HG03139 (cell line): ENCODE results near the gene GLI2.

Experiments
- ATAC-seq: cut with Tn5 transposase; IDR thresholded peaks from one replicate; pipeline ENCODE4 v1.9.1; 2021; ENCODE audit not compliant: unreplicated experiment

Gene GLI2

DNA sequence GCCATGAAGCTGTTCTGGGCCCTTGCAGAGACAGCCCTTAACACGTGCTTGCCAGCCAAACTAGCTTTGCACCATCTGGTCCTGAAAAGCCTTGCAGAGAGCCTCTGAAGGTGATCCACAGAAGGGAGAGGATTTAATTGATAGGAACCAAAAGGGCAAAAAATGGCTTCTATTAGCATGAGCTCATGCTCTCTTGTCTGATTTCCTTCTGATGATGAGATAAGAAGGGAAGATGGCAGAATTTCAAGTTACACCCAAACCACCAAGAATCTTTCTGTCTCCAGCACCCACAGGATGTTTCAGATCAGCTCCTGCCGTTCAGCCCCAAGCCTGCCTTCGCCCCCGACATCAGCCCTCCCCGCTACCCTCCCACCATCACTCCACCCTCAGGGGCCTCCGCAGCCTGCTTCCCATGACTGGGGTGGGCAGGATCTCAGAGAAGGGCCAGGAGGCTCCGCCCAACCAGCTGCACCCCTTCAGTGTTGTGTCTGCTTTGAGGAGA is 23.4 kb upstream of the GLI2 start:
- no peak for ATAC-seq

DNA sequence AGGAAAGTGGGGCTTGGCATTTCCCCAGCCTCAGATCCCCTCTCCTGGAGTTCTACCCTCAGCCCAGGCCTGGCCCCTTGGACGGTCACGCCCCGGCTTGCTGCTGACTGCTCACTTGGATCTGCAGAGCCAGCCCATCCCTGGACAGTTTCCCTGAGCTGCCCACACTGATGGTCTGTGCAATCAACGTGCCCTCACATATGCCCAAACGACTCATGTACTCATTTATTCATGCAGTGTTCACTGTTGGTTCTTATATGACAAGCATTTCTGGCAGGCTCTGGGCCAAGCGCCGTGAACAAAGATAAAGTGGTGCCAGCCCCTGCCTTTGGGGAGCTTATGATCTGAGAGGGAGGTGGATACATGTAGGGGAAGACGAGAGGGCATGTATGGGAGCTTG is 20.3 kb upstream of the GLI2 start:
- ATAC-seq, result no peak

- ATAC-seq, result no peak
These were observed 19.7 kb upstream of the GLI2 start for GRCh38 chr2:120715941-120716340.

DNA sequence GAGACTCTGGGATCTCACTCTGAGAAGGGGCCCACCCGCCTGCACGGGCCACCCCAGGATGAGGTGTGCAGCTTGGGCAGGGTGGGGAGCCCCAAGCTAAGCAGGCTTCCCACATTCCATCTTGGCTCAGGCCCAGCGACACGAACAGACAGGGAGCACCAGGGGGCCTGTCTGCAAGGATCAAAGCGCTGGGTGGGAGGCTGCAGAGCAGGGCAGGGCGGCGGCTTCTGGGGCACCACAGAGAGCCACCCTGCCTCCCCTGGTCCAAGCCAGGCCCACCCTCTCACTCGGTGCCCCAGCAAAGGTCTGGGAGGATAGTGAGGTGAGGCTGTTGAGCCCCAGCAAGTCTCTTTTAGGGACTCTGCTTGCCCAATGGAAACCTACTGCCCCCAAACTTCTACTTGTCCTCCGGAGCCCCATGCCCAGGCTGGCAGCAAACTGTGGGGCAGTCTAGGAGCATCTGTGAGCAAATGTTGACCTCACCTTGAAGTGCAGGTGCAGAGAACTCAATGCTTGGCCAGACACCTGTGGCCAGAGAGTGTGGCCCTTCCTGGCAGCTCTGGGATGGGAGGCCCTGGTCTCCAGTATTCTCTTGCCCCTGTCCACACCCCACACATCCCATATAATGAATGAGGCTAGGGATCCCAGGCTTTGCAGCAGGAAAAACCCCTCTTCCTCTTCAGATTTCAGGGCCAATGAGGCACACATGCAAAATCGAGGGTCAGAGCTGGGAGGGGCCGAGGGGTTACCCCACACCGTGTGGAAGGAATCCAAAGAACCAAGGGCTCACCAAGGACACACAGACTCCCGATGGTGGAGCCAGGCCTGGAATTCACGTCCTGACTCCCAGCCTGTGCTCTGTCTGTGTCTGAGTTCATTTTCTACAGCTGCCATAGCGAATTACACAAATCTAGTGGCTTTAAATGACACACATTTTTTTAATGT is 18.8 kb upstream of the GLI2 start:
- no peak for ATAC-seq

- ATAC-seq, result no peak
These were observed 16.2 kb upstream of the GLI2 start for GRCh38 chr2:120719491-120719890.

GRCh38 chr2:120720231-120720630 is 15.4 kb upstream of the GLI2 start:
- ATAC-seq, result no peak

GRCh38 chr2:120720746-120721375 is 14.8 kb upstream of the GLI2 start:
- ATAC-seq, result no peak

DNA sequence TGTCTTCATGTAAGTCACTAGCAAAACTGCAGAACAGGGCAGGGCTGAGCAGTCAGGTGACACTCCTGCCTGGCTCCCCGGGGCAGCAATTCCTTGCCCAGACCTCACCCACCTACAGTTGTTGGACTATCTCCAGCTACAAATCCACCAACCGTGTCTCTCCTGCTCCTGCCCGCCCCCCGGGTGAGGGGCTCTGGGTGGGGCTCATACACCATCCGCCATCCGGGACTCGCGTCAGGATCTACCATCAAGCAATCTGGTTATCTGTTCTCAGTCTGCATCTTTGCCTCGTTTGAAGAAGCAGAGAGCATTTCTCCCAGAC is 13.5 kb upstream of the GLI2 start:
- no peak for ATAC-seq

- ATAC-seq, result no peak
These were observed 12.9 kb upstream of the GLI2 start for GRCh38 chr2:120722568-120723421.

GRCh38 chr2:120726245-120726644 is 9.4 kb upstream of the GLI2 start:
- ATAC-seq, result no peak

GRCh38 chr2:120729406-120730399 is 6.0 kb upstream of the GLI2 start:
- no peak for ATAC-seq

DNA sequence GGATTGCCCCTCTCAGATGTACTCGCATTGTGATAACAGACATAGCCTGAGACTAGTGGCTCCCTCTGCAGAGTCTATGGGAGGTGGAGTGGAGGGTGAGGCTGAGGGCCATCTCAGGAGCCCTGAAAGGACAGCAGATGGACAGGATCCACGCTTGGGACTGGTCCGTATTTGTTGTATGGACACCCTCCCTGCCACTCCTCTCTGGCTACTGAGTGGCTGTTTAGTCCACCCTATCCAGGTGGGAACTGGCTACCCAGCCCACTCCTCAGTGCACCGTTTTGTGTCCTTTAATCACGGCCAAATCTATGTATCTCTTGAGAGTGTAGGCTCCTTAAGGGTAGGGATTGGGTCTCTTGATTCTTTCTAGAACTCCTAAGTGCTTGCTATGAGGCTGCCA is 4.5 kb upstream of the GLI2 start:
- ATAC-seq, result no peak

- ATAC-seq, result no peak
These were observed 3.0 kb upstream of the GLI2 start for GRCh38 chr2:120732506-120733237.

DNA sequence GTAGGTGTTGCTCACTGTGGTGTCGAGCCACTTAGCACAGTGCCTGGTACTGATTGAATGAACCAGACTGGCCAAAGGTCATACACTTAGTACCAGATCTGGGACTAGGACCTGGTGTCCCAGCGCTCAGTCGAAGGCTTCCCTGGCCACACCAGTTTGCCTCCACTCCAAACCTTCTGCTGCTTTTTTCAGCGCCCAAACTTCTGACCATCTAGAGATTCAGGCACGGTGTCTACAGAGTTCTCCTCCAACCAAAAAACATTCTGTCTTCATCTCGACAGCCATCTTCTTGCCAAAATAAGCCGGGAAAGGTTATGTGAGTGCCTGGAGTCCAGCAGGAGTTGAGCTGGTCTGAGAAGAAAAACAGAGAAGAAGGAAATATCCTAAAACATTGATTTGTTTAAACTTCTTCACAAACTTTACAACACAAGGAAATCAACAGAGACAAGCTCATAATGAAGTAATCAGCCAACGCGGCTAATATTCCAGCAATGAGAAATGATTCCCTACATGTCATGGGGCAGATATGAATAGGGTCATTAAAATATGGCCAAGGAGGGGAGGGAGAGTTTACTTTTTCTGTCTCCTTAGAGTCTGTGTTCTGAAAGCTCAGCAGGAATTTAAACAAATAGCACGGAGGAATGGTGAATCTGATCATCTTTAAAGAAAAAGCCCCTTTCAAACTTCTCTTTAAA is 2.3 kb upstream of the GLI2 start:
- no peak for ATAC-seq

GRCh38 chr2:120734930-120735651 is 577 bp upstream of the GLI2 start:
- no peak for ATAC-seq

DNA sequence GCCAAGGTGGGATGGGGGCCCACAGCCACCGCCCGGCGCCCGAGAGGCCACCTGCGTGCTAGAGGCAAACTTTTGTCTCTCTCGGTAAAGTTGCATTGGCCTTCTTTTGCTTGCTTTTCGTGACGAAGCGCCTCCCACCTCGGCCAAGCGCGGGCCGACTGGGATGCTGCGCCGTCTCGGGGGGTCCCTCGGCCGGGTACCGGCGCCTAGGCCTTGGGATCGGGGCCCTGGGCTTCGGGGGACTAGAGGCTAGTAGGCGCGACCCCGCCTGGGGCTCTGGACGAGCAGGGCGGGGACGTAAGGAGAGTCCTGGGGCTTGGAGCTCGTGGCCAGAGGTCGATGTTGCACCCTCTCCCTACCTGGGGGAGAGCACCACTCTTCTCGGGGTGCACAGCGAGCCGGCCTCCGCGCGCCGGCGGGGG is 545 bp downstream of the GLI2 start:
- ATAC-seq, result no peak

DNA sequence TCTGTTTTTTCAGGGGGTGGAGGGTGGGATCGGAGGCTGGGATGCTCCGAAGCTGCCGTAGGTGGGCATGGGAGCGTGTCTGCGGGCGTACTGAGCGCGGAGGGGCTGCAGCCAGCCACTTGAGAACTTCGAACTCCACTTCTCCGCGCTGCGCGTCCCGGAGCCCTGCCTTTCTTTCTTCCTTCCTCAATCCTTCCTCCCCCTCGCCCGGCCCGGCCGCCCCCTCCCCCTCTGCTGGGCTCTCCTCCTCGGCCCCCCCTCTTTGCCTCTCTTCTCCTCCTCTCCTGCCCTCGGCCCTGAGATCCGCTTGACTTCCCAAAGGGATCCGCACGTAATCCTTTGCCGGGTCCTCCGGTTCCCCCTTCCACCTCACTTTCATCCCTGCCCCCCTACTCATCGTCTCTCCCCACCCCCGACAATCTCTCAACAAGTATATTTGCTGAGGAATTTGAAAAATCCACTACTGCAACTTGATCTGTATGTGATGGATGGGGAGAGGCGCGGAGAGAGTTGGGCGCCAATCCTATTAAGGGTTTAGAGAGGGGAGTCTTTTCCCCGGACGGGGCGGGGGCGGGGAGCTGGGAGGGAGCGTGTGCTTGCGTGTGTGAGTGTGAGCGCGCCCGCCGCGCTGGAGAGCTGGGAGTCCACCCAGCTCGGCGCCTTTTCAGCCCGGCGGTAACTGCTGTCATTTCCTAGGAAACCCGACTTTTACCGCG is 1.1 kb downstream of the GLI2 start:
- no peak for ATAC-seq
